Stimulated activated CD4-positive, alpha-beta T cell treated with anti-CD3 and anti-CD28 coated beads, Interleukin-2, amount 100 ng/mL, for 48 hours (primary cell): ENCODE measurements around the gene CPNE8.

Experiments
- DNase-seq, 2 donors: peaks; one replicate each; pipeline ENCODE4 v3.0.0-alpha.2; 2020

The CPNE8 gene

GRCh38 chr12:38892976-38893375, 12.4 kb downstream of the CPNE8 start:
- no peak for DNase-seq

- DNase-seq: no peak
Measured at GRCh38 chr12:38892087-38892786, 13.2 kb downstream of the CPNE8 start.

- no peak for DNase-seq
Measured at GRCh38 chr12:38890102-38890855, 15.1 kb downstream of the CPNE8 start.

- no peak for DNase-seq
Measured at GRCh38 chr12:38889297-38889815, 16.0 kb downstream of the CPNE8 start.

GRCh38 chr12:38887770-38888169, 17.6 kb downstream of the CPNE8 start:
- no peak for DNase-seq

GRCh38 chr12:38886931-38887330, 18.5 kb downstream of the CPNE8 start:
- no peak for DNase-seq

GRCh38 chr12:38886064-38886463, 19.3 kb downstream of the CPNE8 start:
- DNase-seq: no peak

GRCh38 chr12:38884666-38885065, 20.7 kb downstream of the CPNE8 start:
- no peak for DNase-seq

GRCh38 chr12:38883629-38884134, 21.7 kb downstream of the CPNE8 start:
- DNase-seq: no peak

GRCh38 chr12:38880288-38880687, 25.1 kb downstream of the CPNE8 start:
- no peak for DNase-seq

GRCh38 chr12:38878986-38879385, 26.4 kb downstream of the CPNE8 start:
- no peak for DNase-seq

GRCh38 chr12:38878333-38878705, 27.1 kb downstream of the CPNE8 start:
- DNase-seq: no peak

- DNase-seq: no peak
Measured at GRCh38 chr12:38875586-38876228, 29.7 kb downstream of the CPNE8 start.

GRCh38 chr12:38872561-38872960, 32.8 kb downstream of the CPNE8 start:
- no peak for DNase-seq

GRCh38 chr12:38872156-38872555, 33.2 kb downstream of the CPNE8 start:
- no peak for DNase-seq

GRCh38 chr12:38869036-38869435, 36.4 kb downstream of the CPNE8 start:
- no peak for DNase-seq

- no peak for DNase-seq
Measured at GRCh38 chr12:38850461-38850860, 54.9 kb downstream of the CPNE8 start.

GRCh38 chr12:38847247-38847646, 58.1 kb downstream of the CPNE8 start:
- no peak for DNase-seq

GRCh38 chr12:38844267-38844666, 61.1 kb downstream of the CPNE8 start:
- DNase-seq: no peak

GRCh38 chr12:38838056-38838850, 67.1 kb downstream of the CPNE8 start:
- no peak for DNase-seq

- DNase-seq: no peak
Measured at GRCh38 chr12:38831715-38832114, 73.7 kb downstream of the CPNE8 start.

- DNase-seq: no peak
Measured at GRCh38 chr12:38825006-38825405, 80.4 kb downstream of the CPNE8 start.

GRCh38 chr12:38823738-38824137, 81.7 kb downstream of the CPNE8 start:
- no peak for DNase-seq
